HG03432 (cell line): ENCODE data around the gene XRCC6.
"Not testable (repeated sequence)": the region's sequence is repeated elsewhere in the genome, so short reads cannot be mapped to it uniquely, and the experiment has no call there.

ENCODE experiments used
- ATAC-seq: cut with Tn5 transposase; IDR thresholded peaks from one replicate; pipeline ENCODE4 v1.9.1; 2021; ENCODE audit warnings: mild to moderate bottlenecking, moderate library complexity; ENCODE audit not compliant: unreplicated experiment

The XRCC6 gene

GRCh38 chr22:41621099-41621910 lies at the start of gene XRCC6:
Gene XRCC6 (plus strand): TSS chr22:41621295. CDS start chr22:41622005, 710 bp downstream.
- ATAC-seq, result peak; percentile 79

GRCh38 chr22:41571786-41572185 lies 49.3 kb upstream of the XRCC6 start:
- no peak for ATAC-seq

GRCh38 chr22:41572305-41572704 lies 48.8 kb upstream of the XRCC6 start:
- not testable (repeated sequence) for ATAC-seq

GRCh38 chr22:41573677-41574076 lies 47.4 kb upstream of the XRCC6 start:
- ATAC-seq, result no peak

GRCh38 chr22:41574847-41575381 lies 46.2 kb upstream of the XRCC6 start:
- ATAC-seq, result no peak

- ATAC-seq, result no peak
These were observed 45.6 kb upstream of the XRCC6 start for GRCh38 chr22:41575533-41575932.

- ATAC-seq, result no peak
These were observed 44.2 kb upstream of the XRCC6 start for GRCh38 chr22:41576877-41577276.

GRCh38 chr22:41578114-41578513 lies 43.0 kb upstream of the XRCC6 start:
- no peak for ATAC-seq

GRCh38 chr22:41578818-41579217 lies 42.3 kb upstream of the XRCC6 start:
- ATAC-seq, result no peak

- no peak for ATAC-seq
These were observed 41.6 kb upstream of the XRCC6 start for GRCh38 chr22:41579297-41579996.

- ATAC-seq, result no peak
These were observed 41.1 kb upstream of the XRCC6 start for GRCh38 chr22:41579997-41580355.

GRCh38 chr22:41582694-41583093 lies 38.4 kb upstream of the XRCC6 start:
- no peak for ATAC-seq

- no peak for ATAC-seq
These were observed 36.2 kb upstream of the XRCC6 start for GRCh38 chr22:41584881-41585280.

- ATAC-seq, result no peak
These were observed 35.2 kb upstream of the XRCC6 start for GRCh38 chr22:41585898-41586297.

GRCh38 chr22:41587347-41587723 lies 33.8 kb upstream of the XRCC6 start:
- no peak for ATAC-seq

- ATAC-seq, result peak; percentile 86
These were observed 31.5 kb upstream of the XRCC6 start, which contains the start of gene PMM1 for GRCh38 chr22:41589391-41590241. Gene PMM1 (minus strand): TSS chr22:41589840. CDS start chr22:41589805, 35 bp downstream.

GRCh38 chr22:41593336-41593960 lies 27.6 kb upstream of the XRCC6 start:
- ATAC-seq, result not testable (repeated sequence)

- ATAC-seq, result no peak
These were observed 25.4 kb upstream of the XRCC6 start for GRCh38 chr22:41595703-41596102.

- no peak for ATAC-seq
These were observed 24.1 kb upstream of the XRCC6 start for GRCh38 chr22:41596776-41597634.

- no peak for ATAC-seq
These were observed 23.5 kb upstream of the XRCC6 start for GRCh38 chr22:41597635-41597953.
